SK-N-SH treated with all-trans-retinoic acid at 6 μM for 48 hours (cell line): ENCODE results near the gene STRA6.

ENCODE experiments used
- ATAC-seq: fragments of 200-7000 bp; cut with Tn5 transposase; 3 replicates; pipeline ENCODE4 v1.9.1; 2020; ENCODE audit warnings: mild to moderate bottlenecking, moderate library complexity
- ARNTL ChIP-seq: fragments of 450-650 bp; formaldehyde crosslinking; IDR thresholded peaks from 2 replicates; pipeline ENCODE4 v1.5.0; 2020; ENCODE audit warnings: low read depth, mild to moderate bottlenecking, moderate library complexity, borderline replicate concordance
- BACH2 ChIP-seq: fragments of 250-450 bp; sonication (Bioruptor Pico); IDR thresholded peaks from 2 replicates; pipeline ENCODE4 v1.9.0; 2021; ENCODE audit warnings: mild to moderate bottlenecking, borderline replicate concordance
- CREB5 ChIP-seq: fragments of 250-450 bp; sonication (Bioruptor Pico); IDR thresholded peaks from 2 replicates; pipeline ENCODE4 v1.5.1; 2020; ENCODE audit warnings: low read depth, mild to moderate bottlenecking, moderate library complexity
- CSDC2 ChIP-seq: fragments of 250-450 bp; sonication (Bioruptor Pico); IDR thresholded peaks from 2 replicates; pipeline ENCODE4 v1.5.0; 2020; ENCODE audit warnings: mild to moderate bottlenecking, moderate library complexity
- CSRNP3 ChIP-seq: fragments of 250-450 bp; sonication (Bioruptor Pico); IDR thresholded peaks from 2 replicates; pipeline ENCODE4 v1.5.1; 2021; ENCODE audit warnings: mild to moderate bottlenecking, moderate library complexity
- ESRRG ChIP-seq: fragments of 250-450 bp; sonication (Bioruptor Pico); IDR thresholded peaks from 2 replicates; pipeline ENCODE4 v1.6.1; 2021; ENCODE audit warnings: mild to moderate bottlenecking
- GLIS3 ChIP-seq: fragments of 250-450 bp; sonication (Bioruptor Pico); IDR thresholded peaks from 2 replicates; pipeline ENCODE4 v1.5.0; 2020; ENCODE audit warnings: mild to moderate bottlenecking, moderate library complexity
- ISL1 ChIP-seq: fragments of 250-450 bp; sonication (Bioruptor Pico); IDR thresholded peaks from 2 replicates; pipeline ENCODE4 v2.1.2; 2022; ENCODE audit warnings: mild to moderate bottlenecking, moderate library complexity
- OSR1 ChIP-seq: fragments of 250-450 bp; sonication (Bioruptor Pico); IDR thresholded peaks from 2 replicates; pipeline ENCODE4 v1.8.0; 2022; ENCODE audit warnings: moderate library complexity, mild to moderate bottlenecking, inconsistent platforms
- PATZ1 ChIP-seq: fragments of 250-450 bp; sonication (Bioruptor Pico); IDR thresholded peaks from 2 replicates; pipeline ENCODE4 v1.8.0; 2020; ENCODE audit warnings: mild to moderate bottlenecking, moderate library complexity, borderline replicate concordance
- POU6F1 ChIP-seq: fragments of 250-450 bp; sonication (Bioruptor Pico); IDR thresholded peaks from 2 replicates; pipeline ENCODE4 v1.8.0; 2021; ENCODE audit warnings: low read depth, mild to moderate bottlenecking, moderate library complexity, borderline replicate concordance
- PPARA ChIP-seq: fragments of 250-450 bp; sonication (Bioruptor Pico); IDR thresholded peaks from 2 replicates; pipeline ENCODE4 v1.5.0; 2020; ENCODE audit warnings: mild to moderate bottlenecking, borderline replicate concordance
- SNAI2 ChIP-seq: fragments of 250-450 bp; sonication (Bioruptor Pico); IDR thresholded peaks from 2 replicates; pipeline ENCODE4 v1.5.0; 2020; ENCODE audit warnings: mild to moderate bottlenecking, moderate library complexity
- TOX ChIP-seq: fragments of 250-450 bp; sonication (Bioruptor Pico); IDR thresholded peaks from 2 replicates; pipeline ENCODE4 v1.8.0; 2021; ENCODE audit warnings: mild to moderate bottlenecking, moderate library complexity, borderline replicate concordance
- TSHZ2 ChIP-seq: fragments of 250-450 bp; sonication (Bioruptor Pico); IDR thresholded peaks from 2 replicates; pipeline ENCODE4 v1.5.0; 2020; ENCODE audit warnings: mild to moderate bottlenecking, moderate library complexity
- ZC3H10 ChIP-seq: fragments of 250-450 bp; sonication (Bioruptor Pico); IDR thresholded peaks from 2 replicates; pipeline ENCODE4 v1.5.1; 2021; ENCODE audit warnings: mild to moderate bottlenecking, moderate library complexity
- ZFP3 ChIP-seq: fragments of 250-450 bp; sonication (Bioruptor Pico); IDR thresholded peaks from 2 replicates; pipeline ENCODE4 v1.5.0; 2020; ENCODE audit warnings: mild to moderate bottlenecking, moderate library complexity
- ZFP30 ChIP-seq: fragments of 450-650 bp; formaldehyde crosslinking; IDR thresholded peaks from 2 replicates; pipeline ENCODE4 v1.5.0; 2022; ENCODE audit warnings: mild to moderate bottlenecking, moderate library complexity
- ZNF565 ChIP-seq: fragments of 450-650 bp; formaldehyde crosslinking; conservative IDR thresholded peaks from 2 replicates; pipeline ENCODE4 v1.5.0; 2020; ENCODE audit warnings: low read depth, mild to moderate bottlenecking, moderate library complexity
- ZNF70 ChIP-seq: fragments of 450-650 bp; formaldehyde crosslinking; IDR thresholded peaks from 2 replicates; pipeline ENCODE4 v1.5.0; 2020; ENCODE audit warnings: mild to moderate bottlenecking, moderate library complexity
- ZNF8 ChIP-seq: fragments of 450-650 bp; formaldehyde crosslinking; IDR thresholded peaks from 2 replicates; pipeline ENCODE4 v1.5.0; 2020; ENCODE audit warnings: mild to moderate bottlenecking, moderate library complexity

STRA6 gene

GRCh38 chr15:74251131-74251811 is 48.7 kb upstream of the STRA6 start (continued):
- no peak for TF ChIP-seq GLIS3 (CRISPR knock-in tag)

- TF ChIP-seq CREB5 (CRISPR knock-in tag): no peak
- no peak for TF ChIP-seq TOX
- no peak for TF ChIP-seq BACH2 (CRISPR knock-in tag)
- TF ChIP-seq POU6F1 (CRISPR knock-in tag): no peak
- no peak for TF ChIP-seq TSHZ2
- no peak for TF ChIP-seq ZNF8 (CRISPR knock-in tag)
- no peak for TF ChIP-seq CSDC2 (CRISPR knock-in tag)
- TF ChIP-seq ESRRG (CRISPR knock-in tag): no peak
- no peak for ATAC-seq
Measured at GRCh38 chr15:74250266-74250665, 47.7 kb upstream of the STRA6 start.

GRCh38 chr15:74245342-74245931 is 42.9 kb upstream of the STRA6 start:
- peak; percentile 33 for ATAC-seq
- TF ChIP-seq ZNF70 (CRISPR knock-in tag): no peak; the same call in 1 of the 2 replicates
- TF ChIP-seq GLIS3 (CRISPR knock-in tag): no peak
- no peak for TF ChIP-seq ZNF565
- no peak for TF ChIP-seq CSDC2 (CRISPR knock-in tag)
- no peak for TF ChIP-seq ISL1 (CRISPR knock-in tag)
- TF ChIP-seq ZNF8 (CRISPR knock-in tag): no peak
- TF ChIP-seq CREB5 (CRISPR knock-in tag): no peak
- no peak for TF ChIP-seq ZFP30 (CRISPR knock-in tag)
- 0 out of 2 replicates have a peak, but pooled peaks have one; percentile 23 for TF ChIP-seq PATZ1 (CRISPR knock-in tag)
- no peak for TF ChIP-seq ZC3H10 (CRISPR knock-in tag)
- TF ChIP-seq TSHZ2: no peak
- TF ChIP-seq CSRNP3: no peak
- no peak for TF ChIP-seq BACH2 (CRISPR knock-in tag)
- TF ChIP-seq TOX: no peak
- peak; percentile 94 for TF ChIP-seq ZFP3 (CRISPR knock-in tag)
- TF ChIP-seq POU6F1 (CRISPR knock-in tag): no peak
- TF ChIP-seq ESRRG (CRISPR knock-in tag): no peak
- TF ChIP-seq OSR1: no peak
- TF ChIP-seq PPARA: no peak
- TF ChIP-seq ARNTL: no peak
- TF ChIP-seq SNAI2 (CRISPR knock-in tag): peak; percentile 69; the same call in 1 of the 2 replicates
